GM21619 (cell line): Measurements from ENCODE around the gene PCGF3.
"Not testable (repeated sequence)": the region's sequence is repeated elsewhere in the genome, so short reads cannot be mapped to it uniquely, and the experiment has no call there.

Experiments
- ATAC-seq: cut with Tn5 transposase; IDR thresholded peaks from one replicate; pipeline ENCODE4 v1.9.1; 2021; ENCODE audit not compliant: unreplicated experiment

Gene PCGF3

GRCh38 chr4:667545-667925 lies 38.1 kb upstream of the PCGF3 start:
- ATAC-seq = no peak

GRCh38 chr4:668219-668618 lies 37.4 kb upstream of the PCGF3 start:
- ATAC-seq = not testable (repeated sequence)

- not testable (repeated sequence) for ATAC-seq
Observed at GRCh38 chr4:669806-670559, 35.6 kb upstream of the PCGF3 start.

- ATAC-seq = no peak
Observed at GRCh38 chr4:671769-672168, 33.9 kb upstream of the PCGF3 start.

GRCh38 chr4:673349-674091 lies 32.1 kb upstream of the PCGF3 start:
- ATAC-seq = no peak

- peak; percentile 74 for ATAC-seq
Observed at GRCh38 chr4:674172-675035, 31.2 kb upstream of the PCGF3 start, which contains the start of the genes ATP5ME and MYL5. TSS of gene ATP5ME (minus strand) at chr4:674276. CDS start at chr4:674247, 29 bp downstream. TSS of gene MYL5 (plus strand) at chr4:674542. CDS start at chr4:678027, 3,485 bp downstream.

GRCh38 chr4:675036-675882 lies 30.4 kb upstream of the PCGF3 start:
- ATAC-seq = peak; percentile 1

GRCh38 chr4:675980-676870 lies 29.4 kb upstream of the PCGF3 start:
- ATAC-seq = peak; percentile 22

GRCh38 chr4:676871-677235 lies 28.8 kb upstream of the PCGF3 start:
- no peak for ATAC-seq

GRCh38 chr4:677431-678293 lies 28.0 kb upstream of the PCGF3 start:
- no peak for ATAC-seq

- no peak for ATAC-seq
Observed at GRCh38 chr4:678331-679103, 27.1 kb upstream of the PCGF3 start.

GRCh38 chr4:679104-679481 lies 26.5 kb upstream of the PCGF3 start:
- no peak for ATAC-seq

GRCh38 chr4:679629-680028 lies 26.0 kb upstream of the PCGF3 start:
- no peak for ATAC-seq

- ATAC-seq = no peak
Observed at GRCh38 chr4:680091-680490, 25.5 kb upstream of the PCGF3 start.

- peak; percentile 4 for ATAC-seq
Observed at GRCh38 chr4:680551-680927, 25.1 kb upstream of the PCGF3 start.

- ATAC-seq = peak; percentile 32
Observed at GRCh38 chr4:680928-681645, 24.5 kb upstream of the PCGF3 start.

- no peak for ATAC-seq
Observed at GRCh38 chr4:681736-682451, 23.7 kb upstream of the PCGF3 start.
